HG03342 (cell line): Measurements from ENCODE around the gene DMD.

Experiments
- ATAC-seq: cut with Tn5 transposase; IDR thresholded peaks from one replicate; pipeline ENCODE4 v1.9.1; 2021; ENCODE audit warnings: mild to moderate bottlenecking, moderate library complexity; ENCODE audit not compliant: unreplicated experiment

The DMD gene

GRCh38 chrX:32514986-32515385 lies 696.4 kb downstream of the DMD start:
- peak; percentile 97 for ATAC-seq

DNA sequence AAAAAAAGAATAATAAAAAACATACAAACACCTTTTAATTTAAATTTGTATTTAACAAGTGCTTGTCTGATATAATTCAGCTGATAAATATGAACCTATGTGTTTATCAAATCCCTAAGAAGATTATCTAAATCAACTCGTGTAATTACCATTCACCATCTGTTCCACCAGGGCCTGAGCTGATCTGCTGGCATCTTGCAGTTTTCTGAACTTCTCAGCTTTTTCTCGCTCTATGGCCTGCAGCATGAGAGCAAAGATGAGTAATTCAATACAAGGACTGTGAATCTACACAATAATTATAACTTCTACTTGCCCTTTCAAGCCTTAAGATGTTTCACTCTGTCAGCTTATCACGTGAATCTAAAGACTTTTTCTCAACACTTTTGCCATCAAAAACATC lies 709.7 kb downstream of the DMD start:
- ATAC-seq = no peak

DNA sequence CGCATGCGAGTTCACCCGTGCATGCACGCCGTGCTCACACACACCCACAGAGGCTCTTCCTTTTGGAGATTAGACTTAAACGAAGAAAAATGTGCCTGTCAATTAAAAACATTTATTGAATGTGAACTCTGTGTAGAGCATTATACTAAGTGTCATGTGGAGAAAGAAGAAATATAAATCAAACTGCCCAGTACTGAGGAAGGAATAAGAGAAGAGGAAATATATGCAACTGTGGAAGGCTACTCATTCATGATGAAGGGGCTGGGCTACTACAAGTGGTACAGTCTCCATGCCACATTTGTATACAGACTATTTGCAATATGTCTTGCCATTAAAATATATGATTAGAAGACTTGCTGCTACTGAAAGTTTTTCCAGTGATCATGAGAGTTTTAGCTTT lies 714.7 kb downstream of the DMD start:
- ATAC-seq = no peak

- no peak for ATAC-seq
Observed at GRCh38 chrX:32495855-32496254, 715.5 kb downstream of the DMD start.

- no peak for ATAC-seq
Observed at GRCh38 chrX:32489125-32489524, 722.2 kb downstream of the DMD start.

DNA sequence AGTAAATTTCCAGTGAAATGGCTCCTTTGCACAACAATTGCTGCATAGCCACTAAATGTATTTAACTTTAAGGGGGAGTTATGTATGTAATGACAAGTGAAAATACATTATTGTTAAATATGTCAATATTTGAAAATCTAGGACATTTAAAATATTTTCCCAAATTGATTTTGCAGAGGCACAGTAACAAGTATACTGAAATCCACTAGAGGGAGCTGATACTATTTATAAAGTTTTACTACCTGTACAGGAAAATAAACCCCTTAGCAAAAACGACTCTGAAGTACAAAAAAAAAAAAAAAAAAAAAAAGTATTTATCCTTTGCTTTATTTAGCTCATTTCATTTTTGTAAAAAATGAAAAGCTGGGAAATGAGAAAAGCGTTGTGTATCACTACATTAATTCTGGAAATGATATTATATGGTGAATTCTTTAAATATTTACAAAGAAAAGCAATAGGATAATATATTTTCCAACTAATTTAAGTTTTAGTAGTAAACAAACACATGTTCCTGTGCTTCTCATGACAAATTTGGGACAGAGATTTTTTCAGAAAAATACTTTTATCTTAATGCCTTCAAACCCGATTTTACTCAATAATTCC lies 727.7 kb downstream of the DMD start:
- ATAC-seq = peak; percentile 58

GRCh38 chrX:32480019-32480418 lies 731.3 kb downstream of the DMD start:
- ATAC-seq = no peak

DNA sequence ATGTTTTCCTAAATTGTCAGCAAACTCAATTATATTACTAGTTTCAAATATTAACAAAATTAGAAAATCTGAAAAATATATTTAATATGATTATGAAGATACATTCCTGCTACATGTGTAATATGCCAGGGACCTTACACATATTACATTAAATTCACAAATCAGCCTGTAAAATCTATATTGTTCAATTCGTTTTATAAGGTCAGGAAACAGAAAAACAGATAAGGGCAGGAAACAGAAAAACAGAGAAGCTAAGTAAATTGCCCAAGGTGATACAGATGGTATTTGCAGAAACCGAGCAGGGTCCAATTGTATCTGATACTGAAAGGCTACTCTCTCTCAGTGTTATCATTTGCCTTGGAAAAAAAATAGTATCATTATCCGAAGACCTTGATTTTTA lies 739.0 kb downstream of the DMD start:
- no peak for ATAC-seq

GRCh38 chrX:32455704-32456103 lies 755.6 kb downstream of the DMD start:
- peak; percentile 42 for ATAC-seq

- ATAC-seq = no peak
Observed at GRCh38 chrX:32451954-32452695, 759.2 kb downstream of the DMD start.

DNA sequence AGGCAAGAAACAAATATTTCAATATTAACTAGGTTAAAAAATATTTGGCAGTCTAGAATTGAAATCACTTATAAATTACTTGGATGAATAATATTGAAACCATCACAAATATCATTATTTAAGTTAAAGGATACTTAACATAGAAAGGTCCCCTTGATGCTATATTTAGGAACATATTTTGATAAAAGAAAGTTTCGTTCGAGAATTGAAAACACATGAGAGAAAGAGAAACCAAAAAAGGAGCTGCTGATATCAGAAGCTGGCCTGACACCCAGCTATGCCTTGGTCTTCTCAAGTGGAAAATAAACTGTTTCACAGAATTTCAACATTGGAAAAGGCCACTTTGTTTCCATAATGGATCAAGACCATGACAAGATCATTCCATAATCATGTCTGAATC lies 762.4 kb downstream of the DMD start:
- ATAC-seq = peak; percentile 46

GRCh38 chrX:32448320-32448719 lies 763.0 kb downstream of the DMD start:
- peak; percentile 100 for ATAC-seq

GRCh38 chrX:32447640-32448039 lies 763.7 kb downstream of the DMD start:
- ATAC-seq = no peak

- no peak for ATAC-seq
Observed at GRCh38 chrX:32443841-32444240, 767.5 kb downstream of the DMD start.

DNA sequence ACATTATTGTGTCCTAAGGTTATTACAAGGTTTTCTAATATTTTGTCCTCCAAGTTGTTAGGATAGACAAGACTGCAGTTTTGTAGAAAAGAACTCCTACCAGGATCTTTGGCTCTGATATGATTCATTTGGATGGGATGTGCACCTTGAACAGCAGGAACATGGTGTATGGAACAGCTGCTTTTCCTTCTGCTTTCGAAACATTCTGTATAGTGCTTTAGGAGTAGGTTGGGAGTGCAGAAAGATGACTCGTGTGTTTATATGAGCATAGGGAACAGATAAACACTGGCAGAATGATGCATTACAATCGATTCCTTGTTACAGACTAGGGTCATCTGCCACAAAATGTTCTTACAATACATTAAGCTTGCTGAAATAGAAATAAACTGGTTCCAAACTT lies 790.1 kb downstream of the DMD start:
- ATAC-seq = no peak

- peak; percentile 96 for ATAC-seq
Observed at GRCh38 chrX:32408389-32408788, 803.0 kb downstream of the DMD start.

- peak; percentile 78 for ATAC-seq
Observed at GRCh38 chrX:32397562-32398216, 813.7 kb downstream of the DMD start.

- ATAC-seq = no peak
Observed at GRCh38 chrX:32395878-32396277, 815.5 kb downstream of the DMD start.

GRCh38 chrX:32392655-32393054 lies 818.7 kb downstream of the DMD start:
- no peak for ATAC-seq

GRCh38 chrX:32370456-32371205 lies 840.7 kb downstream of the DMD start:
- no peak for ATAC-seq

GRCh38 chrX:32293962-32294700 lies 917.2 kb downstream of the DMD start:
- no peak for ATAC-seq
